Hair follicular keratinocyte (primary cell): ENCODE data around the gene PPP4R1. TPM values are rescaled to one million over a fixed set of nuclear protein-coding genes. Genes with fewer than 3 reads are reported as not detected.

Source experiments
- total RNA-seq: library from RNA; depleted of rRNA; stranded (reverse); fragments of >200 nt; gene quantifications from 2 replicates; pipeline ENCODE4 v1.2.3, GENCODE V29; 2015

The PPP4R1 gene, protein sequence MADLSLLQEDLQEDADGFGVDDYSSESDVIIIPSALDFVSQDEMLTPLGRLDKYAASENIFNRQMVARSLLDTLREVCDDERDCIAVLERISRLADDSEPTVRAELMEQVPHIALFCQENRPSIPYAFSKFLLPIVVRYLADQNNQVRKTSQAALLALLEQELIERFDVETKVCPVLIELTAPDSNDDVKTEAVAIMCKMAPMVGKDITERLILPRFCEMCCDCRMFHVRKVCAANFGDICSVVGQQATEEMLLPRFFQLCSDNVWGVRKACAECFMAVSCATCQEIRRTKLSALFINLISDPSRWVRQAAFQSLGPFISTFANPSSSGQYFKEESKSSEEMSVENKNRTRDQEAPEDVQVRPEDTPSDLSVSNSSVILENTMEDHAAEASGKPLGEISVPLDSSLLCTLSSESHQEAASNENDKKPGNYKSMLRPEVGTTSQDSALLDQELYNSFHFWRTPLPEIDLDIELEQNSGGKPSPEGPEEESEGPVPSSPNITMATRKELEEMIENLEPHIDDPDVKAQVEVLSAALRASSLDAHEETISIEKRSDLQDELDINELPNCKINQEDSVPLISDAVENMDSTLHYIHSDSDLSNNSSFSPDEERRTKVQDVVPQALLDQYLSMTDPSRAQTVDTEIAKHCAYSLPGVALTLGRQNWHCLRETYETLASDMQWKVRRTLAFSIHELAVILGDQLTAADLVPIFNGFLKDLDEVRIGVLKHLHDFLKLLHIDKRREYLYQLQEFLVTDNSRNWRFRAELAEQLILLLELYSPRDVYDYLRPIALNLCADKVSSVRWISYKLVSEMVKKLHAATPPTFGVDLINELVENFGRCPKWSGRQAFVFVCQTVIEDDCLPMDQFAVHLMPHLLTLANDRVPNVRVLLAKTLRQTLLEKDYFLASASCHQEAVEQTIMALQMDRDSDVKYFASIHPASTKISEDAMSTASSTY
- 111 and 115 TPM in 2 replicates for total RNA-seq

DNA sequence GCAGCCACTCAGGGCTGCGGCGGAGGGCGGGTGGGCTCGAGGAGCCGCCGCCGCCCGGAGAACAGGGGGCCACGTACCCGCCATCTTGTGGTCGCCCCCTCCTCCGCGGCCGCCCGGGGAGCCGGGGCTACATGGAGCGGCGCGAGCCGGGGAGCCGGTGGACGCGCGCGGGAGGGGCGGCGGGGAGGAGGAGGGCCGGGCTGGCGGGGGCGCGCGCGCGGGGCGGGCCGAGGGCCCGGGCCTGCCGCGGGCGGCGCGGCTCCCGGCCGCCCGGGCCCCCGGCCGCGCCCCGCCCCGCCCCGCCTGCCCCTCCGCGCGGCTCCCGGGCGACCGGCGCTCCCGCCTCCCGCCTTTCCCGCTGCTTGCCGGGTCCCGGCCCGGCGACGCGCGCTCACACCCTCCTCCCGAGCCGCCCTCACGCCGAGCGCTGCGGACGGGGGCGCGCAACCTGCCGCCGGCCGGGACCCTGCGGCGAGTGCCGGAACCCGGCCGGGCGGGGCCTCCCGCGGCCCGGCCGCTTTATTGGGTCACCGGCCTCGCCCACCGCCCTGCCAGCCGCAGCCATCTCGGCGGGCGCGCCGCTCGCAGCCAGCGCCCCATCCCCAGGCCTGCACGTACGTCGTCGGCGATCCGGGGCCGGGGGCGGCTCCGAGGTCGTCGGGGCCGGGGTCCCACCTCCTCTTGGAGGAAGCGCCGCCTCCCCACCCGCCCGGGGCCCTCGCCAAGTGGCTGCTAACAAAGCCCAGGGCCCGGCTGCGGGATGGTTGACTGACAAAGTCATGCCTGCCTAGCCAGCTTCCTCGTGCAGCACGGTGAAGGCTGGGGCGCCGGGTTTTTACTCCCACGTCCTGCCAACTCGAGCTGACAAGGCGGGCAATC lies at the start of gene PPP4R1:
Gene PPP4R1 (minus strand): TSS at position 159 of the 879 bp plus-strand sequence. CDS start 75 bp downstream, at position 84.

Other genes with a start within 250 kb of the PPP4R1 start
- gene RALBP1, start 139.0 kb downstream of the PPP4R1 start, total RNA-seq: 64.2 and 67.2 TPM in 2 replicates
- 25.5 and 30.4 TPM in 2 replicates for gene RAB31, start 93.7 kb upstream of the PPP4R1 start, total RNA-seq